GM23338 (cell line): Measurements from ENCODE around the gene TSR1. TPM values are rescaled to one million over a fixed set of nuclear protein-coding genes. Genes with fewer than 3 reads are reported as not detected.

Source experiments
- ATAC-seq: fragments of 200-7000 bp; cut with Tn5 transposase; 3 replicates; pipeline ENCODE4 v1.9.1; 2020
- DNase-seq: peaks from one replicate; pipeline ENCODE4 v3.0.0-alpha.2; 2015; ENCODE audit warnings: low spot score
- H2AFZ ChIP-seq: fragments of 200-600 bp; sonication (generic); 2 replicates; pipeline ENCODE4 v1.8.0; 2016; ENCODE audit warnings: antibody characterized with exemption, mild to moderate bottlenecking, moderate library complexity
- H3F3A ChIP-seq: fragments of 200-600 bp; sonication (generic); replicated peaks from 2 replicates; pipeline ENCODE4 v1.8.0; 2017; ENCODE audit warnings: antibody characterized with exemption, mixed run types, low read depth
- H3K27ac ChIP-seq: fragments of 200-600 bp; sonication (generic); 2 replicates; pipeline ENCODE4 v1.6.1; 2016; ENCODE audit warnings: low read depth
- H3K27me3 ChIP-seq: fragments of 200-600 bp; sonication (generic); 2 replicates; pipeline ENCODE4 v1.8.0; 2016; ENCODE audit warnings: mild to moderate bottlenecking, mixed run types, moderate library complexity; ENCODE audit not compliant: insufficient read depth
- H3K36me3 ChIP-seq: fragments of 200-600 bp; sonication (generic); 2 replicates; pipeline ENCODE4 v1.8.0; 2016; ENCODE audit warnings: mild to moderate bottlenecking; ENCODE audit not compliant: insufficient read depth
- H3K4me1 ChIP-seq: fragments of 200-600 bp; sonication (generic); 2 replicates; pipeline ENCODE4 v1.8.0; 2016; ENCODE audit warnings: mild to moderate bottlenecking, moderate library complexity; ENCODE audit not compliant: insufficient read depth
- H3K4me2 ChIP-seq: fragments of 200-600 bp; sonication (generic); 2 replicates; pipeline ENCODE4 v1.7.1; 2017; ENCODE audit warnings: mixed run types
- H3K4me3 ChIP-seq: fragments of 200-600 bp; sonication (generic); 2 replicates; pipeline ENCODE4 v1.6.1; 2016; ENCODE audit warnings: mixed run types
- H3K79me2 ChIP-seq: fragments of 200-600 bp; sonication (generic); replicated peaks from 2 replicates; pipeline ENCODE4 v1.8.0; 2017; ENCODE audit warnings: mild to moderate bottlenecking; ENCODE audit not compliant: insufficient read depth
- H3K9me2 ChIP-seq: fragments of 200-600 bp; sonication (generic); 2 replicates; pipeline ENCODE4 v1.8.0; 2017; ENCODE audit not compliant: insufficient read depth
- H4K20me1 ChIP-seq: fragments of 200-600 bp; sonication (generic); replicated peaks from 2 replicates; pipeline ENCODE4 v1.8.0; 2017; ENCODE audit warnings: mild to moderate bottlenecking; ENCODE audit not compliant: insufficient read depth
- H3K27ac Mint-ChIP-seq: 2 replicates; pipeline ENCODE4 v1.8.0; 2020; ENCODE audit warnings: inconsistent platforms, mild to moderate bottlenecking, moderate library complexity, mixed read lengths
- H3K27me3 Mint-ChIP-seq: 3 replicates; pipeline ENCODE4 v1.8.0; 2022; ENCODE audit warnings: low read depth, mild to moderate bottlenecking, moderate library complexity, mixed read lengths, inconsistent platforms; ENCODE audit not compliant: insufficient read depth, poor library complexity
- H3K36me3 Mint-ChIP-seq: 3 replicates; pipeline ENCODE4 v1.8.0; 2021; ENCODE audit warnings: low read depth, mild to moderate bottlenecking, inconsistent platforms, moderate library complexity, mixed read lengths
- H3K4me1 Mint-ChIP-seq: 3 replicates; pipeline ENCODE4 v1.8.0; 2020; ENCODE audit warnings: mild to moderate bottlenecking, inconsistent platforms, mixed read lengths
- H3K4me3 Mint-ChIP-seq: 3 replicates; pipeline ENCODE4 v1.8.0; 2021; ENCODE audit warnings: moderate library complexity, mild to moderate bottlenecking, inconsistent platforms, mixed read lengths
- H3K9me3 Mint-ChIP-seq: 3 replicates; pipeline ENCODE4 v1.8.0; 2020; ENCODE audit warnings: moderate library complexity, mild to moderate bottlenecking, inconsistent platforms, mixed read lengths
- CTCF ChIP-seq, 2 experiments: fragments of 200-600 bp in 1 of 2; sonication (generic) in 1 of 2; conservative IDR thresholded peaks; 2 replicates each; pipeline versions ENCODE4 v1.5.1 to v1.6.1; 2016 to 2017; ENCODE audit warnings: antibody characterized with exemption in 2 of 2, low read depth in 2 of 2, mild to moderate bottlenecking in 2 of 2, moderate library complexity in 1 of 2
- ETS1 ChIP-seq: IDR thresholded peaks from 2 replicates; pipeline ENCODE4 v1.6.1; 2016; ENCODE audit warnings: antibody characterized with exemption
- REST ChIP-seq: IDR thresholded peaks from one replicate; pipeline ENCODE4 v1.6.1; 2018; ENCODE audit warnings: antibody characterized with exemption; ENCODE audit not compliant: unreplicated experiment
- STAT1 ChIP-seq: IDR thresholded peaks from one replicate; pipeline ENCODE4 v1.6.1; 2016; ENCODE audit warnings: antibody characterized with exemption; ENCODE audit not compliant: unreplicated experiment
- ZNF331 ChIP-seq: fragments of 250-450 bp; sonication (Bioruptor Pico); IDR thresholded peaks from 2 replicates; pipeline ENCODE4 v1.5.0; 2020; ENCODE audit warnings: low read depth, mild to moderate bottlenecking, moderate library complexity
- ZNF462 ChIP-seq: fragments of 250-450 bp; sonication (Bioruptor Pico); IDR thresholded peaks from 2 replicates; pipeline ENCODE4 v1.5.0; 2020; ENCODE audit warnings: mild to moderate bottlenecking, moderate library complexity
- polyA plus RNA-seq: library from polyadenylated mRNA; unstranded; fragments of >200 nt; fragmentation: Nextera tagmentation; extraction: Ambion mirVana; gene quantifications from 2 replicates; pipeline ENCODE4 v1.2.1, GENCODE V29; 2016
- total RNA-seq: library from RNA; depleted of rRNA; stranded (reverse); fragments of >200 nt; shearing (Covaris generic); gene quantifications from 2 replicates; pipeline ENCODE4 v1.2.3, GENCODE V29; 2014

TSR1 gene
- total and polyA plus RNA-seq, 2 experiments from 2014 or later, result 36.9 to 108 TPM

- TF ChIP-seq REST, result no peak
Measured at GRCh38 chr17:2372180-2372579, 35.9 kb upstream of the TSR1 start (continued).

- H2AFZ ChIP-seq, result no peak overlapping the region
- ATAC-seq, result no peak
Measured at GRCh38 chr17:2371183-2372130, 35.2 kb upstream of the TSR1 start.

More at GRCh38 chr17:2371183-2372130, 35.2 kb upstream of the TSR1 start:
- Histone ChIP-seq H3K4me1 (no peaks in the 10 kb centered on the region; the same call in 1 of the 2 replicates), H3K9me2 (no peaks in the 10 kb centered on the region), H3K4me3 (no peak overlapping the region), H3K79me2 (no peaks in the 10 kb centered on the region), H3K27me3 (no peaks in the 10 kb centered on the region), H3K27ac (no peak overlapping the region), H4K20me1 (no peaks in the 10 kb centered on the region; the same call in none of the 2 replicates), H3K36me3 (no peaks in the 10 kb centered on the region), H3K4me2 (no peak overlapping the region), H3F3A (0 out of 2 replicates have a peak, but pooled peaks cover 3% of the 10 kb centered on the region)
- Mint-ChIP-seq H3K27me3 (peaks cover 22% of the 10 kb centered on the region), H3K4me1 (peaks cover 21% of the 10 kb centered on the region), H3K4me3 (no peak overlapping the region), H3K9me3 (no peaks in the 10 kb centered on the region), H3K36me3 (peaks cover 17% of the 10 kb centered on the region), H3K27ac (no peak overlapping the region)
- DNase-seq, result no peak
- TF ChIP-seq ZNF462 (CRISPR knock-in tag), result no peak
- no peak for TF ChIP-seq ZNF331
- no peak for TF ChIP-seq ETS1
- TF ChIP-seq STAT1, result no peak
- no peak for TF ChIP-seq CTCF (conservative IDR thresholded peaks at IDR 0.05; ENCODE audit: low read depth in 2 of 2)
